K562 (cell line): Measurements from ENCODE around the gene KRTAP10-9. TPM values are rescaled to one million over a fixed set of nuclear protein-coding genes. Genes with fewer than 3 reads are reported as not detected.

ENCODE experiments used
- ATAC-seq: fragments of 200-7000 bp; cut with Tn5 transposase; 3 replicates; pipeline ENCODE4 v1.9.1; 2020; ENCODE audit warnings: moderate library complexity
- BruUV-seq: library from RNA; stranded (reverse); fragments of 400-500 nt; replicated peaks from 2 replicates; lab custom pipeline; 2021; lab: Mats Ljungman, UMichigan
- CTCF ChIA-PET: fragments of 300-600 bp; formaldehyde crosslinking; extraction: SDS; loops from one replicate; lab custom pipeline; 2021; ENCODE audit warnings: low intra/inter-chr PET ratio; lab: Yijun Ruan, JAX
- POLR2A ChIA-PET: fragments of 300-600, 350-650 bp; sonication (Branson Sonifier 250); formaldehyde crosslinking; extraction: SDS; loops from one replicate; lab custom pipeline; 2021; ENCODE audit warnings: antibody characterized with exemption, inconsistent platforms; lab: Yijun Ruan, JAX
- DNase-seq, 4 experiments: peaks; one replicate each; pipeline versions ENCODE4 v3.0.0 to v3.0.0-alpha.2; 2011 to 2018; ENCODE audit warnings: low spot score in 3 of 4, mixed read lengths in 3 of 4; ENCODE audit errors: extremely low read depth in 1 of 4
- FAIRE-seq: peaks from 2 replicates; lab custom pipeline; 2011; peaks lifted over from hg19 to GRCh38; lab: Jason Lieb, UNC
- H2AFZ ChIP-seq: 2 replicates; pipeline ENCODE4 v1.6.0; 2011; ENCODE audit warnings: low read depth, low read length, control low read depth, inconsistent platforms
- H3K27ac ChIP-seq: fragments of 200-600 bp; 3 replicates; pipeline ENCODE4 v1.8.0; 2011; ENCODE audit warnings: low read depth, mild to moderate bottlenecking, control low read depth, inconsistent platforms, low read length, moderate library complexity, mixed read lengths; ENCODE audit errors: extremely low read depth
- H3K27me3 ChIP-seq, 2 experiments: fragments of 300-600 bp in 1 of 2; 2 replicates in 1 of 2; 3 replicates in 1 of 2; pipeline versions ENCODE4 v1.6.0 to v1.8.0; 2011; ENCODE audit warnings: inconsistent platforms in 2 of 2, low read length in 2 of 2, mild to moderate bottlenecking in 1 of 2, mixed read lengths in 1 of 2, moderate library complexity in 1 of 2; ENCODE audit not compliant: control insufficient read depth in 2 of 2, insufficient read depth in 2 of 2
- H3K36me3 ChIP-seq: fragments of 300-600 bp; 3 replicates; pipeline ENCODE4 v1.8.0; 2011; ENCODE audit warnings: mild to moderate bottlenecking, low read length, inconsistent platforms; ENCODE audit not compliant: control insufficient read depth, insufficient read depth
- H3K4me1 ChIP-seq, 2 experiments: fragments of 200-600 bp in 1 of 2; replicated peaks in 1 of 2; 2 replicates in 1 of 2; 3 replicates in 1 of 2; pipeline versions ENCODE4 v1.5.1 to v1.8.0; 2011; ENCODE audit warnings: inconsistent platforms in 2 of 2, low read length in 2 of 2, mild to moderate bottlenecking in 1 of 2, mixed read lengths in 1 of 2, moderate library complexity in 1 of 2; ENCODE audit not compliant: control insufficient read depth in 2 of 2, insufficient read depth in 2 of 2
- H3K4me2 ChIP-seq: 2 replicates; pipeline ENCODE4 v1.6.1; 2011; ENCODE audit warnings: low read length, control low read depth, inconsistent platforms, mixed read lengths; ENCODE audit not compliant: insufficient read depth
- H3K4me3 ChIP-seq: fragments of 200-600 bp; sonication (generic), shearing (Covaris generic); 2 replicates; pipeline ENCODE4 v1.5.1; 2016; ENCODE audit warnings: control low read depth, inconsistent platforms
- H3K79me2 ChIP-seq: fragments of 200-600 bp; 3 replicates; pipeline ENCODE4 v1.8.0; 2011; ENCODE audit warnings: low read length, inconsistent platforms; ENCODE audit not compliant: control insufficient read depth, insufficient read depth
- H3K9ac ChIP-seq, 2 experiments: 2 replicates each; pipeline versions ENCODE4 v1.6.0 to v1.6.1; 2011; ENCODE audit warnings: low read depth in 2 of 2, low read length in 2 of 2, control low read depth in 1 of 2, inconsistent platforms in 1 of 2, mild to moderate bottlenecking in 1 of 2, mixed read lengths in 1 of 2; ENCODE audit not compliant: insufficient read depth in 1 of 2
- H3K9me1 ChIP-seq: one replicate; pipeline ENCODE4 v1.6.0; 2011; ENCODE audit warnings: inconsistent platforms, mild to moderate bottlenecking, low read length, moderate library complexity; ENCODE audit not compliant: control insufficient read depth, insufficient read depth
- H3K9me3 ChIP-seq: replicated peaks from 2 replicates; pipeline ENCODE4 v1.5.1; 2011; ENCODE audit warnings: low read depth, low read length, inconsistent platforms; ENCODE audit not compliant: control insufficient read depth, insufficient read depth
- H4K20me1 ChIP-seq: replicated peaks from 2 replicates; pipeline ENCODE4 v1.6.1; 2011; ENCODE audit warnings: low read length, inconsistent platforms, mixed read lengths; ENCODE audit not compliant: control insufficient read depth, insufficient read depth
- MCM7 ChIP-seq, 2 experiments: fragments of 450-650 bp; IDR thresholded peaks; 2 replicates each; pipeline ENCODE4 v1.6.1; 2016 to 2018
- RBM39 ChIP-seq: fragments of 200-400 bp; formaldehyde crosslinking; optimal IDR thresholded peaks from 2 replicates; pipeline ENCODE3; 2018; ENCODE audit warnings: low read depth, low read length
- REST ChIP-seq, 2 experiments: fragments of 450-650 bp; formaldehyde crosslinking in 1 of 2; IDR thresholded peaks; 2 replicates each; pipeline versions ENCODE4 v1.4.0 to v1.6.1; 2014 to 2020; ENCODE audit warnings: mild to moderate bottlenecking in 2 of 2, borderline replicate concordance in 1 of 2, low read depth in 1 of 2
- RNF219 ChIP-seq: fragments of 250-450 bp; sonication (Bioruptor Pico); IDR thresholded peaks from 2 replicates; pipeline ENCODE4 v1.5.0; 2022; ENCODE audit warnings: mild to moderate bottlenecking
- RUNX1 ChIP-seq: sonication (generic); IDR thresholded peaks from 2 replicates; pipeline ENCODE4 v1.6.1; 2016; ENCODE audit warnings: antibody characterized with exemption, low read depth
- WGBS: fragments of 100-300 bp; shearing (Covaris generic); methylation state at CpG from one replicate; pipeline ENCODE4 v1.1.6; 2016; ENCODE audit warnings: low coverage, mixed read lengths; ENCODE audit not compliant: insufficient coverage; ENCODE audit errors: missing lambda C conversion rate; 5-methylcytosine and 5-hydroxymethylcytosine counted together
- in situ Hi-C: fragments of 300-500 bp; cut with MboI; formaldehyde crosslinking; loops from 4 replicates; pipeline ENCODE4 v1.15.0; 2018; ENCODE audit warnings: inconsistent platforms, mixed read lengths
- intact Hi-C: fragments of 100-400 bp; cut with micrococcal nuclease; formaldehyde crosslinking; loops from 2 replicates; pipeline ENCODE4 v1.14.2; 2022
- polyA plus RNA-seq, 8 experiments: library from polyadenylated mRNA; depleted of rRNA in 4 of 8; stranded (reverse) in 5 of 8; unstranded in 3 of 8; fragments of >200 nt; fragmentation: Nextera tagmentation in 2 of 8; fragmentation: Illumina TruSeq in 1 of 8; extraction: Ambion mirVana in 2 of 8; extraction: Trizol in 1 of 8; gene quantifications; 2 replicates each; pipeline versions ENCODE4 v1.2.1 to v1.2.3, GENCODE V29; 2011 to 2014; ENCODE audit warnings: inconsistent platforms in 1 of 8, missing spikeins in 1 of 8
- total RNA-seq, 7 experiments: library from RNA; depleted of rRNA in 6 of 7; stranded (reverse); fragments of >200 nt in 6 of 7; fragmentation: Illumina TruSeq in 2 of 7; extraction: Trizol in 2 of 7; gene quantifications; 2 replicates each; pipeline versions ENCODE4 v1.2.1 to v1.2.3, GENCODE V29; 2011 to 2021; ENCODE audit warnings: low replicate concordance in 1 of 7
- TF ChIP-seq, protein P1 (sequence below): fragments of 450-650 bp; formaldehyde crosslinking; IDR thresholded peaks from 2 replicates; pipeline ENCODE4 v1.4.0; 2020; ENCODE audit warnings: mild to moderate bottlenecking, moderate library complexity
- TF ChIP-seq, protein P2 (sequence below), 2 experiments: fragments of 450-650 bp; conservative IDR thresholded peaks; 2 replicates each; pipeline ENCODE4 v1.6.1; 2017; ENCODE audit warnings: mild to moderate bottlenecking in 2 of 2, moderate library complexity in 2 of 2

KRTAP10-9 gene
- total and polyA plus RNA-seq, 9 of the 15 experiments (the other 6 are each of a cell fraction or from before 2014, with no cell fraction given), result not detected

DNA sequence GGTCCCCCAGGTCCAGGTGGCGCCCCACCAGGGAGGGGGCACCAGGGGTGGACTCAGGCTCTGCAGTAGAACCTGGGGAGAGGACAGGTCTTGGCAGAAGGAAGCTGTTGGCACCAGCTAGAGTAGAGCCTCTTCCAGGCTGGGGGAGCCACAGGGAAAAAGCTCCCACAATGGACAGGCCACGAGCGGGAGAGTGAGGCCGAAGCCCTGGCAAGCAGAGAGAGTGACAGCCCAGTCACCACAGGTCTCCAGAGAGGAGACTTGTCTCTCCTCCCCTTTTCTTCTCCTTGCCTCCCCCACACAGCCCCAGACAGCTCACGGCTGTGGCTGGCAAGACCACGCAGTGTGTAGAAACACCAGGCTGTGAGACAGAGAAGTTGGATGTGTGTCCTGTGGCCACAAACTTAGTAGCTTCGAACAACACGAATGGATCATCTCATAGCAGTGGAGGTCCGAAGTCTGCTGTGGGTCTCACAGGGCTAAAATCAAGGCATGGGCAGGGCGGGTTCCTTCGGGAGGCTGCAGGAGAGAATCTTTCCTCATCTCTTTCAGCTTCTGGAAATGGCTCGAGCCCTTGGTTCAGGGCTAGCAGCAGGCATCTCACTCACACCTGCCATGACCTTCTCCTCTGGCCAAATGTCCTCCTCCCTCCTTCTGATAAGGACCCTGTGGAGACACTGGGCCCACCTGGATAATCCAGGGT is 24.2 kb downstream of the KRTAP10-9 start:
- no peak for FAIRE-seq
- CTCF ChIA-PET, result no interaction called here
- POLR2A ChIA-PET, result interaction anchor here (0.6 to 1.2 kb wide), 3 partner anchors 14 to 284 kb away, joined by 3 to 4 read pairs (median 4); partner anchors contain the start of genes KRTAP10-10 and KRTAP12-1
- intact Hi-C loops, result no loop called here
- H3K27me3 ChIP-seq, result peaks cover 13 to 74% of the 10 kb centered on the region in 2 experiments; a peak in 4 of 5 replicates
- H3K4me1 ChIP-seq, result peaks cover 0 to 6% of the 10 kb centered on the region in 2 experiments; a peak in 2 of 5 replicates
- WGBS, result 2% methylated on average over 12 of the region's 12 CpGs
- no peaks in the 10 kb centered on the region for H3K79me2 ChIP-seq
- no TSS peak for BruUV-seq
- H3K9me1 ChIP-seq, result no peaks in the 10 kb centered on the region
- in situ Hi-C loops, result no loop called here
- H3K36me3 ChIP-seq, result no peaks in the 10 kb centered on the region
- H4K20me1 ChIP-seq, result no peaks in the 10 kb centered on the region
- DNase-seq, result no peak
- ATAC-seq, result no peak; the same call in 2 of the 3 replicates
- no peak overlapping the region for H3K27ac ChIP-seq
- H3K9ac ChIP-seq, result no peak overlapping the region
- H3K4me3 ChIP-seq, result no peak overlapping the region
- H2AFZ ChIP-seq, result no peak overlapping the region
- H3K9me3 ChIP-seq, result no peaks in the 10 kb centered on the region
- no peak overlapping the region for H3K4me2 ChIP-seq
- TF ChIP-seq RNF219 (CRISPR knock-in tag), result no peak
- TF ChIP-seq RBM39, result no peak
- TF ChIP-seq RUNX1, result no peak
- no peak for TF ChIP-seq MCM7 (IDR thresholded peaks at IDR 0.05)
- TF ChIP-seq, protein P1, sequence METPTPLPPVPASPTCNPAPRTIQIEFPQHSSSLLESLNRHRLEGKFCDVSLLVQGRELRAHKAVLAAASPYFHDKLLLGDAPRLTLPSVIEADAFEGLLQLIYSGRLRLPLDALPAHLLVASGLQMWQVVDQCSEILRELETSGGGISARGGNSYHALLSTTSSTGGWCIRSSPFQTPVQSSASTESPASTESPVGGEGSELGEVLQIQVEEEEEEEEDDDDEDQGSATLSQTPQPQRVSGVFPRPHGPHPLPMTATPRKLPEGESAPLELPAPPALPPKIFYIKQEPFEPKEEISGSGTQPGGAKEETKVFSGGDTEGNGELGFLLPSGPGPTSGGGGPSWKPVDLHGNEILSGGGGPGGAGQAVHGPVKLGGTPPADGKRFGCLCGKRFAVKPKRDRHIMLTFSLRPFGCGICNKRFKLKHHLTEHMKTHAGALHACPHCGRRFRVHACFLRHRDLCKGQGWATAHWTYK (CRISPR knock-in tag), result no peak
- TF ChIP-seq, protein P2, sequence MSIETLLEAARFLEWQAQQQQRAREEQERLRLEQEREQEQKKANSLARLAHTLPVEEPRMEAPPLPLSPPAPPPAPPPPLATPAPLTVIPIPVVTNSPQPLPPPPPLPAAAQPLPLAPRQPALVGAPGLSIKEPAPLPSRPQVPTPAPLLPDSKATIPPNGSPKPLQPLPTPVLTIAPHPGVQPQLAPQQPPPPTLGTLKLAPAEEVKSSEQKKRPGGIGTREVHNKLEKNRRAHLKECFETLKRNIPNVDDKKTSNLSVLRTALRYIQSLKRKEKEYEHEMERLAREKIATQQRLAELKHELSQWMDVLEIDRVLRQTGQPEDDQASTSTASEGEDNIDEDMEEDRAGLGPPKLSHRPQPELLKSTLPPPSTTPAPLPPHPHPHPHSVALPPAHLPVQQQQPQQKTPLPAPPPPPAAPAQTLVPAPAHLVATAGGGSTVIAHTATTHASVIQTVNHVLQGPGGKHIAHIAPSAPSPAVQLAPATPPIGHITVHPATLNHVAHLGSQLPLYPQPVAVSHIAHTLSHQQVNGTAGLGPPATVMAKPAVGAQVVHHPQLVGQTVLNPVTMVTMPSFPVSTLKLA (conservative IDR thresholded peaks at IDR 0.05), result no peak
- TF ChIP-seq REST (IDR thresholded peaks at IDR 0.05; ENCODE audit: borderline replicate concordance), result no peak
- no peak for TF ChIP-seq REST (CRISPR knock-in tag; IDR thresholded peaks at IDR 0.05; ENCODE audit: low read depth)
